Stimulated activated CD4-positive, alpha-beta T cell treated with anti-CD3 and anti-CD28 coated beads, Interleukin-4, amount 100 ng/mL, for 24 hours (primary cell): Measurements from ENCODE around the gene ZG16.
"Not testable (repeated sequence)": the region's sequence is repeated elsewhere in the genome, so short reads cannot be mapped to it uniquely, and the experiment has no call there.

Experiments
- DNase-seq: peaks from one replicate; pipeline ENCODE4 v3.0.0-alpha.2; 2020

The ZG16 gene

DNA sequence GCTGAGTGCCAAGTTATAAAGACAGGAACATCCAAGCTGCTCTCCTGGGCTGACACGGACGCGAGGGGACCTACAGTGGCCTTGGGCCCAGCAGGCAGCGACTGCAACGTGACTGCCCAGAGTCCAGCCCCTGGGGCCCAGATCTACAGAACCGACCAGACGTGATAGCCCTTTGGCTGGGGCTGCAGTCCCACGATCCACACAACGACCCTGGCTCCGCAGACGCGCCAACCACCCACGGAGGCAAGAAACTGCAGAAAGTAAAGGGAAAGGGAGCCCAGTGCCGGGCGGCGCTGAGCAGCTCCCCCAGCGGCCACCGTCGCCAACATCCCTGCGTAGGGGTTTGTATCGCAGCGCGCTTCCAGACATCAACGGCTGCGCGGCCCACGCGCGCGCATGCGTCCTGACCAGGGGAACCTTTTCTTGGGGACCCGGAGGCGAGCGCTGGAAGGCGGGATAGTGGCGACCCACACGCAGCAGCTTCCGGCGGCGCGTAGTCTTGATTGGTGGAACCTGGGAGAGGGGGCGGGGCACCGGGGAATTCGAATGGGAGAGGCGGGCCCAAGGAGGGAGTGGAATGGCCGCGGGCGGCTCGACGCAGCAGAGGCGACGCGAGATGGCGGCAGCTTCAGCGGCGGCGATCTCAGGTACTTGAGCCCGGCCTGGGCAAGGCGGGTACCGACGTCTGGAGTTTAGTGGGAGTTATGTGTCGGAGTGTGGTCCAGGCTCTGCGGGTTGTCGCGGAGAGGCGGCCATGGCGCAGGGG is 12.3 kb downstream of the ZG16 start, which contains the start of gene KIF22:
TSS of gene KIF22 (plus strand) at position 569 of the 766 bp plus-strand sequence. CDS start at position 578, 9 bp downstream.
- DNase-seq = peak; percentile 100

DNA sequence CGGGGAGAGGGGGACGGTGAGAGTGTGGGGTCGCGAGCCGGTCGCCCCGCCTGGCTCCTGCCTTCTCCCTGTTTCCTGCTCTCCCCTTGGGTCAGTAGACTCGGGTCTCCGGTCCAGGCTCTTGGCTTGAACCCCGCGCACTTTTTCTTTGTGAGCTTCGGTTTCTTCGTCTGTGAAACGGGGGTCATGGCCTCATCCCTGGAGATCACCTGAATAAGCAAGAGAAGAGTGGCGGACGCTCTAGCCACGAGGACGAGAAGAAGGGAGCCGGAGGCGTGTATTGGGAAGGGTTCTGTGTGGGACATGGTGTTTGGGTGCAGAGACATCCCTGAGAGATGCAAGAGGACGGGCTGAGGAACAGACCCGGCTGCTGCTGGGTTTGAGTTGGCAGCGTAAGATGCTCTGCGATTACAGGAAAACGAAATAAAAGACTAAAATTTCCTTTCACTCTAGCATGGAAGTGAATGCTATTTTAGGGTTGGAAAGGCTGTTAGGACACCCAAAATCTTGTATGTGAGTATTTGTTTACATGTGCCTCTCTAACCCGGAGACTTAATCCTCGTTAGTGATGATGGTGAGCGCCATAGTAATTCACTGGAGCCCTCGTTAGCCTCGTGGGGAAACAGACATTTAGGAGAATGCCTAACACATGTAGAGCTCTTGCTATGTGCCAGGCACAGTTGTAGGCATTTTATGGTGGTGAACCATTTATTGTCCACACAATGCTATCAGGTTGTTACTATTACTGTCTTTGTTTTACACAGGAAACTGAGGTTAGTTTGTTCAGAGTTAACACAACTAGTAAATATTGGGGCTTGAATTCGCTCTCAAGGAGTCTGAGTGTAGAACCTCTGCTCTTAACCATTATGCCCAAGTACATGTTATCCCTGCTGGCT is 13.1 kb downstream of the ZG16 start:
- peak; percentile 25 for DNase-seq

DNA sequence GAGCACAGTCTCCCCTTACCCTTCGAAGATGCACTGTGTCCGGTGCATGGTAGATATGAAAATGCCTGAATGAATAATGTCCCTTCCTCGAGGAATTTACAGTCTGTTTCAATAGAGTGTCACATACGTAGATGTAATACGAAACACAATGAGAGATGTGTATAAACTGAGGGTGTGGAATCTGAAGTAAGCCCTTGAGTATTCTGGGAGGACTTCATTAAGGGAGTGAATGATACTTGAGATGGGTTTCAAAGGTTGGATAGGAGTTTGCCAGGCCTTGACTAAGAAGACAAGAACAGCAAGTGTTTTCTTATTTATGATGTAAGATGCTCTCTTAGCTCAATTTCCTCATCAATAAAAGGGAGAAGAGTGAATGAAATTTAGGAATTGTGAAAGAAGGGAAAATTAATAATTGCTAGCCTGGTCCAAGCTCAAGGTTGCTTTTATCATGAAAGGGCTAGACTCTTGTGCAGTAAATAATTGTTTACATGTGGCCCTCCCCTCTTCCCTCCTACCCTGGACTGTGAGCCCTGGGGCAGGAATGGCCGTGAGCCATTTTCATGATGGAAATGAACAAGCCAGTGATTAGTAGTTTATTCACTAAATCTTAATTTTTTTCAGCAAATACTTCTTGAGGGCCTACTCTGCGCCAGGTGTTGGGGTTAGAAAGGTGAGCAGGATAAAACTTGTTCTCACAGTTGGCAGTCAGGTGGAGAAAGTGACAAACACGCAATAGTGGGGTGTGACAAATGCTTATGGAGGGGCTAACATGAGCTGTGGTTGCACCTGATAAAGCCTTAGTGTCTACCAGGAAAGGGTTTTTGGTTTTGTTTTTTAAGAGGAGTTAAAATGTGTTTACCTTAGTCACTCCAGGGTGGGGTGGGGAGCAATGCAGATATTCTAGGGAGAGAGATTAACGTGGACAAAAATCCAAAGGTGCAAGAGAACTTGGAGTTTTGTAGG is 14.1 kb downstream of the ZG16 start:
- DNase-seq = no peak

DNA sequence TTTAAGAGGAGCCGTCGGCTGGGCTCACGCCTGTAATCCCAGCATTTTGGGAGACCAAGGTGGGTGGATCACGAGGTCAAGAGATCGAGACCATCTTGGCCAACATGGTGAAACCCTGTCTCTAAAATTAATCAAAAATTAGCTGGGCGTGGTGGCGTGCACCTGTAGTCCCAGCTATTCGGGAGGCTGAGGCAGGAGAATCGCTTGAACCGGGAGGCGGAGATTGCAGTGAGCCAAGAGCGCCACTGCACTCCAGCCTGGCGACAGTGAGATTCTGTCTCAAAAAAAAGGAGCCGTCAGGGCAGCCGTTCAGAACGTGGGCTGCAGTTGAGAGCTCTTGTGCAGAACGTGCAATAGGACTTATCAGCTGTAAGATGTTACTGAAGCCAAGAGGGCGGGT is 15.1 kb downstream of the ZG16 start:
- DNase-seq = not testable (repeated sequence)

DNA sequence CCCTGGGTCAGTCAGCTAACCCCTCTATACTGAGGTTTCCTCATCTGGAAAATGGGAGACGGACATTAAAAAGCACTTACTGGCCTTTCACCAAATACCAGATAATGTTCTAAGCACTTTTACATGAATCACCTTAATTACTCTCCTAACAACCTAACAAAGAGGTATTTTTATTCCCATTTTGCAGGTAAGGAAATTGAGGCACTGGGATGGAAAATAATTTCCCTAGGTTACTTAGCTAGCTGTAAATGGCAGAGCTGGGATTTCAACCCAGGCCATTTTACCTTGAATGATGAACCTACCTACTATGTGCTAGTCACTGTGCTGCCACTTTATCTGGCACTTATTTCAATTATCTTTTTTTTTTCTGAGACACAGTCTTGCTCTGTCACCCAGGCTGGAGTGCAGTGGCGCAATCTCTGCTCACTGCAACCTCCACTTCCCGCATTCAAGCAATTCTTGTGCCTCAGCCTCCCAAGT is 16.2 kb downstream of the ZG16 start:
- no peak for DNase-seq

DNA sequence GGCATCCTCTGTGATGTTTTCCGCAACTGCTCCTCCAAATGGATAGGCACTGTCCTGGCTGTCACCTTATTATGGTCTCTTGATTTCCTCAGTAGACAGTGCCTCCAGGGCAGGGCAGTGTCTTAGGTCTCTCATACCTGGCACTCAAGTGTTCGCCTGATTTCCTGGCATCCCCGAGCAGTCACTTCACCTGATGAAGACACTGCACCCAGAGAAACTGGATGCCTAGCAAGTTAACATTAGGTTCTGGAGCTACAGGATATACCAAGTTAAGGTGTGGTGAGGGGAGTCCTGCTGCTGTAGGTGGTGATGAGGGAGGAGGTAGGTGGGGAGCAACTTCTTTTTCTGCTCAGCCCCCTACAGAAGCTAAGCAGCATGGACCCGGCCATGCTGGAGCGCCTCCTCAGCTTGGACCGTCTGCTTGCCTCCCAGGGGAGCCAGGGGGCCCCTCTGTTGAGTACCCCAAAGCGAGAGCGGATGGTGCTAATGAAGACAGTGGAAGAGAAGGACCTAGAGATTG is 24.4 kb downstream of the ZG16 start:
- DNase-seq = no peak

DNA sequence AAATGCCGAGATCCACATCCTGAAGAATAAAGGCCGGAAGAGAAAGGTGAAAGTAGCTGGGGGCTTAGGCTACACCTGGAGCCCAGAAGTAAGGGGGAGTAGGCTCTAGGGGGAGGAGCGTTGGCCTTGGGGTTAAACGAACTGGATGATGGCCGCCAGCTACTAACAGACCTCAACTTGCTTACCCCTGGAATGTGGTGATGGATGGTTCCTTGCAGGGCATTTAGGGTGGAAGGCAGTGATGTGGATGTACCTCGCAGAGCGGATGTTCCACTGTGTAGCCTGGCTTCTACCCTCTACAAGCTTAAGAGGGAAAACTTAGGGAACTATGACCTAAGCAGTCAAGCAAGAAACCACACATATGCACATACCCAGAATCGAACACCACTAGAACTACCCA is 26.0 kb downstream of the ZG16 start:
- DNase-seq = no peak

DNA sequence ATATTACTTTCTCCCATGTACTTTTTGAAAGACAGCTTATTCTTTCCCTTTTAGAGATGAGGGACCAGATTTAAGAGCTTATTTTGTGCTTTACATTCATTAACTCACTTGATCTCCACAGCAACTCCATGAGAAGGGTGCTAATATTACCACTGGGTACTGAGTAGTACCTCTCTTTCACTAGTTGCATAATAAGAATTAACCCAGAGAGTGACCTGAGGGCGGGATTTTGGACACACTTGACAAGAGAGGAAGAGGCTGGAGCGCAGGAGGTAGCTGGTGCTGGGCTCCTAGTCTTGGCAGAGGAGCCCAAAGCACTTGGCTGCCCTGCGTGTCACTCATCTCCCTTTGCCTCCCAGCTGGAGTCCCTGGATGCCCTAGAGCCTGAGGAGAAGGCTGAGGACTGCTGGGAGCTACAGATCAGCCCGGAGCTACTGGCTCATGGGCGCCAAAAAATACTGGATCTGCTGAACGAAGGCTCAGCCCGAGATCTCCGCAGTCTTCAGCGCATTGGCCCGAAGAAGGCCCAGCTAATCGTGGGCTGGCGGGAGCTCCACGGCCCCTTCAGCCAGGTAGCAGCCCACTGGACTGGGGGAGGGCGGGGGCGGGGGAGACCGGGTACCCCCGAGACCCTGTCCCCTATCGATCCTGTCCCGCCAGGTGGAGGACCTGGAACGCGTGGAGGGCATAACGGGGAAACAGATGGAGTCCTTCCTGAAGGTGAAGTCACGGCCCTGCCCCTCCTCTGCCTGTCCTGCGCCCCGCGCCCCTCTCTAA is 26.6 kb downstream of the ZG16 start:
- DNase-seq = no peak

DNA sequence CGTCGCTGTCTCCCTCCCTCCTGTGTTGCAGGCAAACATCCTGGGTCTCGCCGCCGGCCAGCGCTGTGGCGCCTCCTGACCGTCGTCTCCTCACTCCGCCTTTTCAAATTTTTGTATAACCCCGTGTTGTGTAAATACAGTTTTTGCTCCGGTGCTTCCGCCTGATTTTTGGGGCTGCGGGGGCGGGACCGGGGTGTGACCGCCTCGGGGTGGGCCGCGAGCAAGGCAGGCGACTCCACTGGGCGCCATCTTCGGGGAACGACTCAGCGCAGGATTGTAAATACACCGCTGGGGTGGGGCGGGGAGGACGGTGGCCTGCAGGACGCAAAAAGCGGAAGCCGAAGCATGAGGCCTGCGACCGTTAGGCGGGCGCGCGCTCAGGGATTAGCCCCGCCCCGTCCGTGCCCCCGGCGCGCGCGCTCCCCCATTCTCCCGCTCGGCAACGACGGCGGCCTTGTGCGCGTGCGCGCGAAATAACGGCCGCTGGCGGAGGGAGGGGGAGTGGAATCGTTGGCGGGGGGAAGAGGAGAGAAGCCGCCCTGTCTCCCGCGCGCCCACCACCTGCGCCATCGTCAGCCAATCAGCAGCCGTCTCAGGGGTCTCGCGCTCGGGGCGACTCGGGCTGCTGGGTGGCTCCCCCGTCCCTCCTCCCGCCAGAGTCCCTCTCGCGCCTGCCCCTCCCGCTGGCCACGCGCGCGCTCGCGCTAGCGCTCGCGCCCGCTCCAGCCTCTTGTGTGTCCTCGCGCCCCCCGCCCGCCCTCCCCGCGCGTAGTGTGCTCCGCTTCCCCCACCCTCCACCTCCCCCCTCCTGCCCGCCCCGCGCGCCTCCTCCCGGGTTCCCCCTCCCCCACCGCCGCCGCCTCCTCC is 27.4 kb downstream of the ZG16 start:
- peak; percentile 98 for DNase-seq

DNA sequence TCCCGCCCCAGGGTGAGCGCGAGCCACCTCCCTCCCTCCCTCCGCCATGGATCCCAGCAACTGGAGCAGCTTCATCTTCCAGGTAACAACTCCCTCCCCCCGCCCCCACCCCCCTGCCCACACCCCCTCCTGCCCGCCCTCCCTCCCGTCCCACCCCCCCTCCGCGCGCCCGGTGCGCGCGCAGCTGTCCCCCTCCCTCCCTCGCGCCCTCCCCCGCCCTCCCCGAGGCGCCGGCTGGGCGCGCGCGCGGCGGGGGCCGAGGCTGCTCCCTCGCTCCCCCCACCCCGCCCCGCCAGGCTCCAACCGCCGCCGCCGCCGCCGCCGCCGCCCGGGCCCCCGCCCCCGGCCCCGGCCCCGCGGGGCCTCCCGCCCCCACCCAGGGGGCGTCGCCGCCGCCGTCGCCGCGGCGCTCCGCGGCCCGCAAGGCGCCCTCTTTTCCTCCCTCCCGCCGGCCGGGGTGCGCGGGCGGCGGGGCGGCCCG is 28.1 kb downstream of the ZG16 start, which contains the start of gene MAZ:
TSS of gene MAZ (plus strand) at position 431 of the 481 bp plus-strand sequence. CDS start 173 bp downstream, outside the sequence.
- no peak for DNase-seq

DNA sequence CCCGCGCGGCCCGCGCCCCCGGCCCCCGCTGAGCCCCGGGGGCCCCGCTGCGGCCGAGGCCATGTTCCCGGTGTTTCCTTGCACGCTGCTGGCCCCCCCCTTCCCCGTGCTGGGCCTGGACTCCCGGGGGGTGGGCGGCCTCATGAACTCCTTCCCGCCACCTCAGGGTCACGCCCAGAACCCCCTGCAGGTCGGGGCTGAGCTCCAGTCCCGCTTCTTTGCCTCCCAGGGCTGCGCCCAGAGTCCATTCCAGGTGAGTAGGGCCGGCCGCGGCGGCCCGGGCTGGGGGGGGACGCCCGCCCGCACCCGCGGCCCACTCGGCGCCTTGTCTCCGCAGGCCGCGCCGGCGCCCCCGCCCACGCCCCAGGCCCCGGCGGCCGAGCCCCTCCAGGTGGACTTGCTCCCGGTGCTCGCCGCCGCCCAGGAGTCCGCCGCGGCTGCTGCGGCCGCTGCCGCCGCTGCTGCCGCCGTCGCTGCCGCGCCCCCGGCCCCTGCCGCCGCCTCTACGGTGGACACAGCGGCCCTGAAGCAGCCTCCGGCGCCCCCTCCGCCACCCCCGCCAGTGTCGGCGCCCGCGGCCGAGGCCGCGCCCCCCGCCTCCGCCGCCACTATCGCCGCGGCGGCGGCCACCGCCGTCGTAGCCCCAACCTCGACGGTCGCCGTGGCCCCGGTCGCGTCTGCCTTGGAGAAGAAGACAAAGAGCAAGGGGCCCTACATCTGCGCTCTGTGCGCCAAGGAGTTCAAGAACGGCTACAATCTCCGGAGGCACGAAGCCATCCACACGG is 28.8 kb downstream of the ZG16 start:
- peak; percentile 69 for DNase-seq

DNA sequence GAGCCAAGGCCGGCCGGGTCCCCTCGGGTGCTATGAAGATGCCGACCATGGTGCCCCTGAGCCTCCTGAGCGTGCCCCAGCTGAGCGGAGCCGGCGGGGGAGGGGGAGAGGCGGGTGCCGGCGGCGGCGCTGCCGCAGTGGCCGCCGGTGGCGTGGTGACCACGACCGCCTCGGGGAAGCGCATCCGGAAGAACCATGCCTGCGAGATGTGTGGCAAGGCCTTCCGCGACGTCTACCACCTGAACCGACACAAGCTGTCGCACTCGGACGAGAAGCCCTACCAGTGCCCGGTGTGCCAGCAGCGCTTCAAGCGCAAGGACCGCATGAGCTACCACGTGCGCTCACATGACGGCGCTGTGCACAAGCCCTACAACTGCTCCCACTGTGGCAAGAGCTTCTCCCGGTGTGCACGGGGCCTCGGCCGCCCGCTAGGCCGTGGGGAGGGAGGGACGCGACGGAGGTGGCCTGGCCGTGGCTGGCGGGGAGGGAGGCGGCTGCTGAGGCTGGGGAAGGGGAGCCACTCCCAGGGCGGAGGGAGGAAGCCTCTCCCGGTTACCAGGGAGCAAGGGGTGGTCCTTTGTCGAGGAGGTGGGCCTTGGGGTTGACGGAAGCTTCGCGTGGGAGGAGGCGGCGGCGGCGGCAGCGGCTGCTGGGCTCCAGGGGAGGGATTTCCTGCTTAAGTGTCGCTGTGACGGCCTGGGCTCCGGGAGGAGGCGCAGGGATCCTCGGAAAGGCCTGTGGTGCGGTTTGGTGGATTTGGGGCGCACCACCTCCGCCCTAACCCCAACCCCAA is 29.6 kb downstream of the ZG16 start:
- peak; percentile 87 for DNase-seq

DNA sequence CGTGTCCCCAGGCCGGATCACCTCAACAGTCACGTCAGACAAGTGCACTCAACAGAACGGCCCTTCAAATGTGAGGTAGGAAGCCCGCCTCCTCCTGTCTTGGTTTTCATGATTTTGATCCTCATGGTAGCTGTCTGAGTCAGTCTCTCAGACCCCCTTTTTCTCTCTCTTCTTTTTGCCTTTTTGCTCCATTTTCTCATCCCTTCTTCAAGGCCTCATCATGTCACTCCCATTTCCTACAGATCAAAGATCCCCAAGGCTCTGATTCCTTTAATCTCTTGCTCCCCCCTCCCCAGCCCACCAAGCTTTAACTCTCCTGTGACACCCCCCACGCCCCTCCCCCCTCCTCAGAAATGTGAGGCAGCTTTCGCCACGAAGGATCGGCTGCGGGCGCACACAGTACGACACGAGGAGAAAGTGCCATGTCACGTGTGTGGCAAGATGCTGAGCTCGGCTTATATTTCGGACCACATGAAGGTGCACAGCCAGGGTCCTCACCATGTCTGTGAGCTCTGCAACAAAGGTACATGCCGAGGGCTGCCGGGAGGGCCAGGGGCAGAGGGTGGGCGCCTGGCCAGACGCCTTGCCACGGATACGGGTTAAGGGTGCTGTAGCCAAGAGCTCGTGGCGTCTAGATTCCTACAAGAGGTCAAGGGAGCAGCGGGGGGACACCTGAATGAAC is 30.3 kb downstream of the ZG16 start:
- DNase-seq = peak; percentile 43

DNA sequence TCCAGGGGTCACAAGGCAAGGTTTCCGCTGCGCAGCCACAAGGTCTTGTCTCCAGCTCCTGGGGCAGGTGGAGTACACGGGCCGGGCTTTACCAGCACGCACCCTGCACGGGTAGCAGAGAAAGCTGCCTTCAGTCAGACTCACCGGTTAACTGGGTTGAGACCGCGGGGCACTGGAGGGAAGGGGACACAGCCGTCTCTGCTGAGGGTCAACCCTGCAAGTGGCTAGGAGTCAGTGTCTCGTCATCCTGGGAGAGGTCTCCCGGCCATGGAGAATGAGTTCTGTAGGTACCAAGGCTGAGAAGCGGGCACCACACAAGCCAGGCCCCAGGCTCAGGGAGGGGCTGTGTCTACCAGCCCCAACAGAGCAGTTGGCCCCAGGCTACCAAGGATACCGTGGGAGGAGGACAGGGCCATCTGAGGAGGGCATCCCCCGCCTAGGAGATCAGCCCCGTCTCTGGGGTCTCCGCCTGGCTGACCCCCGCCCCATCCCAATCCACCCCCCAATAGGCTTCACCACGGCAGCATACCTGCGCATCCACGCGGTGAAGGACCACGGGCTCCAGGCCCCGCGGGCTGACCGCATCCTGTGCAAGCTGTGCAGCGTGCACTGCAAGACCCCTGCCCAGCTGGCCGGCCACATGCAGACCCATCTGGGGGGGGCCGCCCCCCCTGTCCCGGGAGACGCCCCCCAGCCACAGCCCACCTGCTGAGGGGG is 31.1 kb downstream of the ZG16 start:
- peak; percentile 9 for DNase-seq

DNA sequence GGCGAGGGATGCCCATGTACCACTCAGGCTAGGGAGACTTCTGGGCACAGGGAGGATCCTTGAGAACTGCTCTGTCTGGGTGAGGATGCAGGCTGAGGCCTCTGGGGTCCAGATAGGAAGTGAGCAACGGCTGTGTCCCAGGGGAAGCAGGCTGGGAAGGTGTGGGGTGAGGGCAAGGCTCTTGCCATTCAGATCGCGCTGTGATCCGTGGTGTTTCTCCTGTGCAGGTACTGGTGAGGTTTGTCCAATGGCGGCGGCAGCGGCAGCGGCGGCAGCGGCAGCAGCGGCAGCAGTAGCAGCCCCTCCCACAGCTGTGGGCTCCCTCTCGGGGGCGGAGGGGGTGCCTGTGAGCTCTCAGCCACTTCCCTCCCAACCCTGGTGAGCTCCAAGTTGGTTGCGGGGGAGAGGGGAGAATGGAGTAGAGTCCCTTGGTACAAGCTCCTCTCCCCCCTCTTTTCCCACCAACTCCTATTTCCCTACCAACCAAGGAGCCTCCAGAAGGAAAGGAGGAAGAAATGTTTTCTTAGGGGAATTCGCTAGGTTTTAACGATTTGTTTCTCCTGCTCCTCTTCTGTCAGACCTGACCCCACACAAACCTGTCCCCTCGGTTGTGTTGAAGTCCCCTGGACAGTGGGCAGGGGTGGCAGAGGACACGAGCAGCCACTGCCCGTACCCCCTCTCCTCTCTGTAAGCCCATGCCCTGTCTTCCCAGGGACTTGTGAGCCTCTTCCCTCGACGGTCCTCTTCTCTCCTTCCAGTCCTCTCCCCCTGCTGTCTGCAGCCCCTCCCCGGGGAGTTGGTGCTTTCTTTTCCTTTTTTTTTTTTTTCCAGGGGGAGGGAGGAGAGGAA is 32.0 kb downstream of the ZG16 start:
- DNase-seq = peak; percentile 30

DNA sequence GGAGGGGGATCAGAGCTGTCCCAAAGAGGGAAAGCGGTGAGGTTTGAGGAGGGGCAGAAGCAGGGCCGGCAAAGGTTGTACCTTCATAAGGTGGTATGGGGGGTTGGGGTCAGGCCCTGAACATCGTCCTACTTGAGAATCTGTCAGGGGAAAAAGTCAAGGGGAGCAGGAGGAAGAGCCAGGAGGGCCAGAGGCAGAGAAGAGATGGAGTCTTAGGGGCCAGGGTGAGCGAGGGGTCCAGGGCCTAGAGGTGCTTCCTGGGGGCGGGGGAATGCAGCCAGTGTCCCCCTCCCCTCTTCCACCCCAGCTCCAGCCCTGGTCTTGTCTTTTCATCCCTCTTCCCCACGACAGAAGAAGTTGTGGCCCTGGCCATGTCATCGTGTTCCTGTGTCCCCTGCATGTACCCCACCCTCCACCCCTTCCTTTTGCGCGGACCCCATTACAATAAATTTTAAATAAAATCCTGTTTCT is 32.7 kb downstream of the ZG16 start:
- no peak for DNase-seq
